Upper lobe of right lung (tissue), 1 donor: Measurements from ENCODE around the gene EPB41L3. TPM values are rescaled to one million over a fixed set of nuclear protein-coding genes. Genes with fewer than 3 reads are reported as not detected.

Source experiments
- ATAC-seq: fragments of 200-7000 bp; cut with Tn5 transposase; one replicate; pipeline ENCODE4 v1.9.1; 2020; ENCODE audit warnings: mild to moderate bottlenecking, moderate library complexity
- DNase-seq: peaks from one replicate; pipeline ENCODE4 v3.0.0-alpha.2; 2020
- H3K27ac ChIP-seq: fragments of 200-600 bp; one replicate; pipeline ENCODE4 v1.8.0; 2022
- H3K27me3 ChIP-seq: fragments of 200-600 bp; one replicate; pipeline ENCODE4 v1.8.0; 2022; ENCODE audit warnings: mild to moderate bottlenecking
- H3K36me3 ChIP-seq: fragments of 200-600 bp; one replicate; pipeline ENCODE4 v1.8.0; 2022
- H3K4me1 ChIP-seq: fragments of 200-600 bp; one replicate; pipeline ENCODE4 v1.8.0; 2022
- H3K4me3 ChIP-seq: fragments of 200-600 bp; one replicate; pipeline ENCODE4 v1.8.0; 2022; ENCODE audit warnings: mild to moderate bottlenecking
- H3K9me3 ChIP-seq: fragments of 200-600 bp; one replicate; pipeline ENCODE4 v1.8.0; 2022
- CTCF ChIP-seq: fragments of 200-600 bp; IDR thresholded peaks from one replicate; pipeline ENCODE4 v1.8.0; 2022; ENCODE audit warnings: antibody characterized with exemption
- intact Hi-C: fragments of 100-400 bp; cut with DNase I; formaldehyde crosslinking; loops from one replicate; pipeline ENCODE4 v1.11.0; 2022
- total RNA-seq: library from RNA; stranded (reverse); fragmentation: NEBNext Ultra II Directional; extraction: Animal tissue kit (Norgen Biotek cat#: 25700); gene quantifications from one replicate; pipeline ENCODE4 v1.2.1, GENCODE V29; 2021
- donor health status: DM: no; HTN: yes; CAD: no; lungs with severe emphysema.

The EPB41L3 gene
- total RNA-seq, 1 donor from 2014 or later = 68.9 TPM

- ATAC-seq (no peak), DNase-seq (no peak)
- TF ChIP-seq CTCF = no peak
- no peak overlapping the region for H3K27ac ChIP-seq
- no peaks in the 10 kb centered on the region for H3K9me3 ChIP-seq
- H3K36me3 ChIP-seq = no peaks in the 10 kb centered on the region
- no peaks in the 10 kb centered on the region for H3K4me1 ChIP-seq
- intact Hi-C loops = no loop called here
- H3K4me3 ChIP-seq = no peak overlapping the region
- no peaks in the 10 kb centered on the region for H3K27me3 ChIP-seq
These were observed 66.6 kb downstream of the EPB41L3 start for GRCh38 chr18:5476961-5477800.

- H3K27ac ChIP-seq = no peak overlapping the region
- DNase-seq = no peak
- peak; percentile 94 for ATAC-seq
These were observed 68.5 kb downstream of the EPB41L3 start for GRCh38 chr18:5475267-5475666.

GRCh38 chr18:5469340-5469739, 74.5 kb downstream of the EPB41L3 start:
- Histone ChIP-seq H3K27me3 (no peaks in the 10 kb centered on the region), H3K4me3 (no peak overlapping the region), H3K36me3 (no peaks in the 10 kb centered on the region), H3K27ac (no peak overlapping the region), H3K4me1 (no peaks in the 10 kb centered on the region), H3K9me3 (no peaks in the 10 kb centered on the region)
- no peak for DNase-seq
- no peak for TF ChIP-seq CTCF
- intact Hi-C loops = no loop called here
- ATAC-seq = no peak

More at GRCh38 chr18:5475267-5475666, 68.5 kb downstream of the EPB41L3 start:
- intact Hi-C loops = no loop called here
- H3K9me3 ChIP-seq = no peaks in the 10 kb centered on the region
- H3K27me3 ChIP-seq = no peaks in the 10 kb centered on the region
- no peaks in the 10 kb centered on the region for H3K36me3 ChIP-seq
- H3K4me3 ChIP-seq = no peak overlapping the region
- H3K4me1 ChIP-seq = no peaks in the 10 kb centered on the region
- no peak for TF ChIP-seq CTCF

- Histone ChIP-seq H3K9me3 (no peaks in the 10 kb centered on the region), H3K27me3 (no peaks in the 10 kb centered on the region), H3K4me1 (peaks cover 6% of the 10 kb centered on the region), H3K36me3 (no peaks in the 10 kb centered on the region), H3K4me3 (no peak overlapping the region), H3K27ac (no peak overlapping the region)
- DNase-seq (no peak), ATAC-seq (no peak)
- intact Hi-C loops = no loop called here
- TF ChIP-seq CTCF = no peak
These were observed 75.4 kb downstream of the EPB41L3 start for GRCh38 chr18:5468394-5468793.

- Histone ChIP-seq H3K27ac (no peak overlapping the region), H3K36me3 (no peaks in the 10 kb centered on the region), H3K4me3 (no peak overlapping the region), H3K4me1 (peaks cover 9% of the 10 kb centered on the region), H3K9me3 (no peaks in the 10 kb centered on the region), H3K27me3 (no peaks in the 10 kb centered on the region)
- DNase-seq (no peak), ATAC-seq (no peak)
- TF ChIP-seq CTCF = no peak
- intact Hi-C loops = no loop called here
These were observed 76.1 kb downstream of the EPB41L3 start for GRCh38 chr18:5467671-5468070.
